Stimulated activated CD4-positive, alpha-beta T cell treated with anti-CD3 and anti-CD28 coated beads, TNF-alpha, amount 100 ng/mL, for 24 hours (primary cell): ENCODE data around the gene CILP.
A peak's percentile ranks its signal among the peaks of the same experiment; 100 is the strongest.

Experiments used
- DNase-seq, 3 experiments: peaks; one replicate each; pipeline ENCODE4 v3.0.0-alpha.2; 2020; ENCODE audit warnings: low read depth in 3 of 3

The CILP gene

DNA sequence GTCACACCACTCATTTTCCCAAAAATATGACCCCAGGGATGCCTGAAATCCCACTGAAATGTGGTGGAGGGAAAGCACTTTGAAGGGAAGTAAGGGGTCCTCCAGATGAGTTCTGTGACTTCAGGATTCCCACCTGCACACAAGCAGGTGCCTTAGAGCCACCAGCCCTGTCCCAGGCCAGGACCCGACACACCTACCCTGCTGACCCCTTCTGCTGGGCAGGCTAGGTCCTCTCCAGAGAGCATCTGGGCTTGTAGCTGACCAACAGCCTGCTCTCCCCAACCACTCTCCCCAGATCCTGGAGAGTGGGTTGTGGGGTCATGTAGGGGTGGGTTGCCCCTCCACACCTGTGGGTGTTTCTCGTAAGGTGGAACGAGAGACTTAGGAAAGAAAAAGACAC is 14.9 kb upstream of the CILP start:
- no peak for DNase-seq

DNA sequence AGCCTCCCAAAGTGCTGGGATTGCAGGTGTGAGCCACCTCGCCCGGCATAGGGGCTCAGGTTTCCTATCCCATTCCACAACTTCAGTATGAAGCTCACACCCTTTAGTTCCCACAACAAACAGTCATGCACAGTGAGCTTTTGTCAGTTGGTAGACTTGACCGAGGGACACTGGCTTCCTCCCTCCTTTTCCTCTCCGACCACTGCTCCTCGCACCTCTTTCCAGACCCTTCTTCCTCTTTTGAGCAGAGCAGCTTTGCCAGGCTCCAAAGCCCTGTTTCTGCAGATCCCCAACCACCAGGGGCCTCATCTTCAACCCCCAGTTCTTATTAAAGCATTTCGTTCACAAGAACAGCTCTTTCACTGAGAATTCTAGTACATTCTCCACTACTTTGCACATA is 12.7 kb upstream of the CILP start:
- no peak for DNase-seq

DNA sequence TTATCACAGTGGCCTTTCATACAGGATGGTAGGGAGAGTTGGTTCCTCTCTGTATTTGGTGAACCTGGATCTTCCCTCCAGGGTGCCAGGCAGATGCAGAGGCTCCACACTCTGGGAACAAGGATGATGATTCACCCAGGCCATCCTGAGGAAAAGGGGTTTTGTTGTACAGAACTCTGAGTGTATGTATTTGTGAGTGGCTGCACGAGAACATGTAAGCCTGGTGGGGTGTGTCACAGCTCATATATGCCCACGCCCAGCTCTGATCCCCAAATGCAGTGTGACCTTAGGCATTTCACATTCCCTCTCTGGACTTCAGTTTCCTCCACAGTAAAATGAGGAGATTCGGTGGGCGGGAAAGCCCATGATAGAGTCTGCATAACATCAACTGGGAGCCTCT is 11.6 kb upstream of the CILP start:
- DNase-seq: no peak

DNA sequence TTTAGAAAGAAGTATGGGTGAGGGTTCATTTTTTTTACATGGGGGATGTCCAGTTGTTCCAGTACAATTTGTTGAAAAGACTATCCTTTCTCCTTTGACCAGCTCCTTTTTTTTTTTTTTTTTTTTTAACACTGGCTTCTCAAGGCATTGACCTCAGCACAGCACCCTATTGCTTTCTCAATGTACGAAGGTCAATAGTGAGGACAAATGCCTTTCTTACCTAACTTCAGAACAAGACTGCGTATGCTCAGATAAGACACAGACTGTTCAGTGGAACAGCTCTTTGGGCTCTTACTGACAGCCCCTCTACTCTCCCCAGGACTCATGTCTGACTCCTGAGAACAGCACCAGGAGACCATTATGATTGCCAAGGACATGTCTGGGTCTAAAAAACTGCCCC is 10.4 kb upstream of the CILP start:
- no peak for DNase-seq

DNA sequence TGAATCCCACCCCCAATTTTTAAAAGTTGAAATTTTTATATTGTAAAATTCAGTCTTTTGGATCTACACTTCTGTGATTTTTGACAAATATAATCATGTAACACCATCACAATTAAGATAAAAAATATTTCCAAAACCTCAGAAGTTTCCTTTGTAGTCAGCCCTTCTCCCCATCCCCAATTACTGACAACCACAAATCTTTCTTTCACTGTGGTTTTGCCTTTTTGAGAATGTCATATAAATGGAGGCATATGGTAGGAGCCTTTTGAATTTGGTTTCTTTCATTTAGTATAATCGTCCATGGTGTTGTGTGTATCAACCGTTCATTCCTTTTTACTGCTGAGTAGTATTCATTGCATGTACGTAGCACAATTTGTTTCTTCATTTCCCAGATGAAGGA is 7.9 kb upstream of the CILP start:
- DNase-seq: no peak

DNA sequence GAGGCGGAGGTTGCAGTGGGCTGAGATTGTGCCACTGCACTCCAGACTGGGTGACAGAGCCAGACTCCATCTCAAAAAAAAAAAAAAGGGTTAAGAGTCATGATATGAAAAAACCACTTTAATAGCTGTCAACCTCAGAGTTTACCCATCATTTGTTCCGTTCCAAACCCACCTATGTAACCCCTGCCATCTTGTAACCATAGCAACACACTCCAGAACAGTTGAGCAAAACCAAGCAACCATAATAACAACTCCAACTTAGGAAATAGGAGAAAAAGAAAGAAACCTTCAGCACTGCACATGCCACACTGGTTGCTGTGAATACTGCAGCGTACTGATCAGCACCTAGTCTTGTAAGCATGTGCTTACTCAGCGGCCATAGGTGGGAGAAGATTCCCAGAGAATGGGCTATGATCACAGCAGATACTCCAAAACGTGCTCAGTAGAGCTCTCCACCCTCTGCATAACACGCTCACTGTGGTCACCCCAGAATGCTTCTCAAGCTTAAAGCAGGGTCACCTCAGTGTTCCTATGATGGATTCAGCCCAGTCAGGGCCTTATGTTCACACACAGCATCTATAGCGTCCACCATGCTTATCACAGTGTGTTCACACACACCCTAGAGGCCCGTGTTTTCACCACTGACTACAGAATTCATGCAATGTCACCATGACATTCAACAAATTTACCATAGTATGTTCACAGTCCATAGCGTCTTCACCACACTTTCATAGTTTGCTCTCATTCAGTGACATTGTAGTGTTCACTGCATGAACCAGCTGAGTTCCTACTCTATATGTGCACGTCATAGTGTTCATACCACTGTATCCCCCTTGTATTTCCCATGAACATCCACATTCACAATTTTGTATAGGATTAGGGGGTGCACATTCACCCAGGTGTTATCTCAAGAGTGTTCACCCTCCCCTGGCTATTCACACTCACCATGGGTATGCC is 6.5 kb upstream of the CILP start:
- no peak for DNase-seq

DNA sequence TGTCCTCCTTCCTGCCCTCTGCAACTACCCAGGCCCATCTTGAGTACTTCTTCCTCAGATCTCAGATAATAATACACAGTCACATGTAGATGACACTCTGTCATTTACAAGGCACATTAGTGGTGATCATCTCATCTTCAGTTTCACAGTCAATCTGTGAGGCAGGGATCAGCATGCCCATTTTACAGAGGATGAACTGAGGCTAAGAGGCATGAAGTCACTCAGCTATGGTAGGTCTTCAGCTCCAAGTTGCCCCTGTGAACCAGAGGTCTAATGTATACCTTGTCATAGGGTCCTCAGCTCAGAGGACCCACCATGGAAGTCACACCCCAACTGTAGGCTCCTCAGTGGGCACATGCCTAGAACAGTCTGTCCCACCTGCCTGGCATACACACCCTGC is 4.2 kb upstream of the CILP start:
- no peak for DNase-seq

DNA sequence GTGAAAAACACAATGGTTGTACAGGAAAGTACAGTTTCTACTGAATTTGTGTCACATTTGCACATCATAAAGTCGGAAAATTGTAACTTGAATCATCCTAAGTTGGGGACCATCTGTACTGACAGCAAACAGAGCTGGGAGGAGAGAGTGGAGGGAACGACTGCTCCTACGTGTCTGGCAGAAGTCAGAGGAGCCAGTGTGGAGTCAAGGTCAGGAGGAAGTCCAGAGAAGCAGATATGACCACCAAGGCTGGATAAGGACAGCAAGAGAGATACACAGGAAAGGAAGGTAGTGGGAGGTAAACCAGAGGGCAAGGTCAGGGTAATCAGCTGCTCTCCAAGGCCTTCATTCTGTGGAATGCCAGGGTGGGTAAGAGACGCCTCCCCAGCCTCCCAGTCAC is 2.7 kb upstream of the CILP start:
- DNase-seq: no peak

DNA sequence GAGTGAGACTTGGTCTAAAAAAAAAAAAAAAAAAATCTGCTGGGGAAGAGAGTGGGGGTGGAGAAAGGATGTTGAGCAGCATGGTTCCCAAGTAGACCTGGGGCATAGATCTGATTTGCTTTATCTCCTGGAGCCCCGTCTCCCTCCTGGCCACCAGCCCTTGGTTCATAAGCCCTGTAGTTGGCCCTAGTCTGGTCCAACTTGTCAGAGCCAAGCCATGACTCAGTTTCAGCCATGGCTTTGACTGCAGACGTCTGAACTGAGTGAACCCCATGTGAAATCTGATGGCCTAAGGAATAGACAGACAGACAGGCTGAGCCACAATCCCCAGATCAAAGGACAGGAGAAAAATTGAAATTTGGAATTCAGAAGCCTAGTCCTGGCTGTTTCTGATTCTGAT is 2.0 kb upstream of the CILP start:
- DNase-seq: no peak

DNA sequence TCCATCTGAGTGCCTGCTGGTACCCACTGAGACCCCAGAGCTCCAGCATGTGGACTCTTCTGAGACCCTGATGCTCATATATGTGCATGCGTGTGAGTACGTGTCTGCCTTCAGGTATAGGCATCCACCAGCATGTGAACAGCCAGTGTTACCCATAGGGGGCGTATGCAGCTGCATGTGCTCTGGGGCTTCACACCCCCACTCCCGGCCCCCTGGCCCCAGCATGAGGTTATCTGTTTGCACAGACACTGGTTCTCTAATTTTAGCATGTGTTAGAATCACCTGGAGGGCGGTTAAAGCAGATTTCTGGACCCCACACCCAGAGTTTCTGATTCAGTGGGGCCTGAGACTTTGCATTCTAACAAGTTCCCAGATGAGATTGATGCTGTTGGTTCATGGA is 824 bp upstream of the CILP start:
- DNase-seq: peak in 2 of 3 experiments; percentile 10 to 46

DNA sequence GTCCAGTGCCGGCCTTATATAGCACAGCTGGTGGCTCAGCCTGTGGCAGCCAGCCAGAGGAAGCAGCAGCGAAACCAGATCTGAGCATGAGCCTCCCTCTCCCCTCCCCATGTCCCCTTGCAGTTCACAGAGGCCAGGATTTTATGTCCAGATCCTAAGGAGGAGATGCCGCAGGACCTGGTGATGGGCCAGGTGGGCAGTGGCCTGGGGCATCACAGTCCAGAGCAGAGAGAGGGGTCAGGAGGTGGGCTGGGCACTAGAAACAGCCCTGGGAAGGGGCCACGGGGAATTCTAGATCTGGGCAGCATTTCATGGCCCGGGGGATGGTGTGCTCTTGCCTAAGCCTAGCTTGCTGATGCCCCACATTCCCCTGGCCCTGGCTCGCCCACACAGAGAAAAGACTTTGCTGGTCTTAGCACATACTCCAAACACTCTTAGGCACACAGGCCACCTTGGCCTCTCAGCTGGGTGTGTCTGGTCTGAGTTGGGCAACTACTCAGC is 259 bp upstream of the CILP start:
- no peak for DNase-seq

DNA sequence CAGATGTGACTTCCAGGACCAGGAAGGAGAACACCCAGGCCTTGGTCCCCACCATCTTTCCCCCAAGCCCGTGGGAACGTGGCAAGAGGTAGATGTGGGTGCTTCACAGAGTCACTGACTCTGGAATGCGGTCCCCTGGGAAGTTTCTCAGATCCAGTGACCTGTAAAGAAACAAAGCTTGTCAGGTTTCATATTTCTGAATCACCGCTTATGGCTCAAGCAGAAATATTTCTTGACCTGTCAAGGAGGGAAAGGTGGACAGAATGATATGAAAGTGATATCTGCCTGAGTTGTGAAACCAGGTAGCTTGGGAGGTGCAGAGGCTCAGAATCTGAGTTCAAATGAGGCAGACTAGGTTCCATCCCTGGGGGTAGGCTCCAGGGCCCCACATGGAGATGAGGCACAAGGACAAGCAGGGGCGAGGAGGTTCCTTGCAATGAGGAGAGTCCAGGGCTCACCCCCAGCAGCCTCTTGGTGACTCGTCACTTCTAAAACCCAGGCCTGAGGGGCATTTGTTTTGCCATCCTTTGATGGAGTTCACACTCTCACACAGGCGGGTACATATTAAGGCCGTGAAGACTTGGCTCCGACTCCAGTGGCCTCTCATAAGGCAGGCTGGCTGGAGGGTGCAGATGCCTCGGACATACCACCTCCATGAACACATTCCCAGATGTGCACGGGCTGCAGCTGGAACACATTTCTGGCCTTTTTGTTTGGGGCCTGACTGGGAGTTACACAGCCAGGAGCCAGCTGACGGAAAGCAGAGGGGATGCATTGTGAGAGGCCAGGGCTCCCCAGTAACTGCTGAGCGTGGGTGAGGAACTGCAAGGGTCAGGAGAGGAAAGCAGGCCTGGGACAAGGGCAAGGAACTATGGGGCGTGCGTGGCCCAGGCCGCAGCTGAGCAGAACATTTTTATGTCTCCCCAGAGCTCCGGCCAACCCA is 1.3 kb downstream of the CILP start:
- DNase-seq: no peak

DNA sequence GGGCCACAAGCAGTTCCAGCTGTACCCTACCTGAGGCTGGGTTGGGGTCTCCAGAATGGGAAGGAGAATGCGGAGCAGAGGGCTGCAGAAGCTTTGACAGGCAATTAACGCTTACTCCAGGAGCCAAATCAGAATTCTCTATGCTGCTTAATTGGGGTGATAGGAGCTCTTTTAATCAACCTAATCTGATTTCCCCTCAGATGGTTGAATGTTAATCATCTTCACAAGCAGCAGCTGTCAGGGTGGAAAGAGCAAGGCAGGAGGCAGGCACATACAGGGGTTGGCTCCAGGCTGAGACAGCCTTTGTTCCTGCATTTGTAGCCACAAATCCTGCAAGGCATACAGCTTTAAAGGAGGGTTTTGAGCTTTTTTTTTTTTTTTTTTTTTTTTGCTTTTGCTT is 2.6 kb downstream of the CILP start:
- DNase-seq: no peak

DNA sequence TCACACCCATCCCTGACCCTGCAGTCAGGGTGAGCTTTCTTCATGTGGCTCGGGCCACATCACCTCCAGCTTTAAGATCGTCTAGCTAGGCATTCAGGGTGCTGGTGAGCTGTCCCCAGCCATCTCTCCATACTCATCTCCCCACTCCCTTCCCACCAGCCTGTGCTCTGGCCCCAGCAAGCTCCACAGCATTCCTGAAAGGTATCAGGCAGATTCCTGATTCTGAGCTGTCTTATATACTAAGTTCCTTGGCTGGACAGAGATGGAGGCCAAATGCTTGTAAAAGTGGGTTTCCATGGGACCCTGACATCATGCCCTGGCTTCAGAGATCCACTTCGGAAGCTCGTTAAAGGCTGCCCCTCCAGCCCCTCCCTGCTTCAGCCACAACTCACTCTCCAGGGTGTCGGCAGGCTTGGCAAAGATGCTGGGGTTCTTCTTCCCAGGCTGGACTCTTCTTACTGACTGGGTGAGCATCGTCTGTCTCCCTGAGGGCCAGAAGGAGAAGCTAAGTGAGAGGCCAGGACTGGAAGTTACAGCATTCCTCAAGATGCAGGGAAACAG is 3.9 kb downstream of the CILP start:
- DNase-seq: no peak

DNA sequence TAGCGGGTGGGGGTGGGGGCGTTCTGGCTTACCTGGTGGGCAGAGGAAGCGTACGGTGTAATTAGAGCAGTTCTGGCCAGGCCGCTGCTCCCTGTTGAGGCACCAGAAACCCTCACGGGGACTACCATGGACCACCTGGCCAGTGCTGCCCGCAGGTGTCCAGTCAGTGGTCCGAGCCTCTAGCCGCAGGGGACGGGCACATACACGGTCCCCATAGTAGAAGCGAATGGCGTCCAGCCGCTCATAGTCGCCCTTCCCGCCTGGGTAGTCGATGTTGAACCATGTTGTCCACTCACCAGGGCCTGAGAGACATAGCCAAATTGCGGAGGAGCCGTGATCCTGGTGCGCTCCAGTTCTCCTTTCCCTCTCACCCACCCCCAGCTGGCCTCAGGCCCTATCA is 4.5 kb downstream of the CILP start:
- DNase-seq: no peak

DNA sequence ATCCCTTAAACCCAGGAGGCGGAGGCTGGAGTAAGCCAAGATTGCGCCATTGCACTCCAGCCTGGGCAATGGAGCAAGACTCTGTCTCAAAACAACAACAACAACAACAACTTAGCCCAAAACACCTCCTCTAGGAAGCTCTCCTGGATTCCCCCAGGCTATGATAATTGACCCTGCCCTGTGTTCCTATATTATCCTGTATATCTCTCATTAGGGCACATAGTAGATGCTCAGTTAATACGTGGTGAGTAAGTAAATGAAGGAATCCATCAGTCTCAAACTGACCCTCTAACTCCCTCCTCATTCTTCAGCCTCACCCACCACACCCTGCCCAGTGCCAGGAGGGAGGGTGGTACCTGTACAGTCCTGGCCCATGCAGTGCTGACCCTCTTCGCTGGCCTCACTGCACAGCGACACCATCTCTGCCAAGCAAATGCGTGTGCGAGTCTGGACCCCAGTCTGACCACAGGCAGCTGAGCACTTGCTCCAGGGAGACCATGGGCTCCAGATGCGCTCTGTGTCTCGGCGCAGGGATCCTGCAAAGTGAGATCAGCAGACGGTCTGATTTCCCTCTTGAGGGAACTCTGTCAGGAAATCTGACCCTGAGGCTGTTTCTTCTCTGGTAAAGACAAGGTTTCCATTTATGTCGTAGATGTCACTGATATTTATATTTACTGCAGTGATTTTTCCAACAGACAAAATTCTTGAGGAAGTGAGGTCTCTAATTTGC is 6.2 kb downstream of the CILP start:
- DNase-seq: no peak

DNA sequence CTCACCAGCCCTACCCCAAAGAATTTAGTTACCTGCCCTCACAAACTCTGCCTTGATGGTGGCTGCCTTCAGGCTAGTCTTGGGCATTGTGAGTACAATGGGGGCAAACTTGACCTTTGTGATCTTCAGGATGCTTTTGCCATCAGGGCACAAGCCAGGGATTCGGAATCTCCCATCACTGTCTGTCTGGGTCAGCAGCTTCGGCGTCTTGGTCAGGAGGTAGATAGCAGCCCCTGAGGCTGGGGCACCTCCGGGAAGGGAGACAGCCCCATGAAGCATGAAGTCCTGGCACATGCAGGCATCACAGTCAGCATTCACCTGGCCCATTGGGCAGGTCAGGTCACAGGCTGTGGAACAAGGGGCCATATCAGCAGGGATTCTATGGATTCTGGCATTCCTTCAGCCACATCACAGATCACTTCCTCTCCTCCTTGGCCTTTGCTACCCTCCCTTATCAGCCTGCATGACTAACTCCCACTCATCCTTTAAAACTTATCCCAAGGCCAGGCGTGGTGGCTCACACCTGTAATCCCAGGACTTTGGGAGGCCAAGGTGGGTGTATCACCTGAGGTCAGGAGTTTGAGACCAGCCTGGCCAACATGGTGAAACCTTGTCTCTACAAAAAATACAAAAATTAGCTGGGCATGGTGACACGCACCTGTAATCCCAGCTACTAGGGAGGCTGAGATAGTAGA is 6.9 kb downstream of the CILP start:
- no peak for DNase-seq

DNA sequence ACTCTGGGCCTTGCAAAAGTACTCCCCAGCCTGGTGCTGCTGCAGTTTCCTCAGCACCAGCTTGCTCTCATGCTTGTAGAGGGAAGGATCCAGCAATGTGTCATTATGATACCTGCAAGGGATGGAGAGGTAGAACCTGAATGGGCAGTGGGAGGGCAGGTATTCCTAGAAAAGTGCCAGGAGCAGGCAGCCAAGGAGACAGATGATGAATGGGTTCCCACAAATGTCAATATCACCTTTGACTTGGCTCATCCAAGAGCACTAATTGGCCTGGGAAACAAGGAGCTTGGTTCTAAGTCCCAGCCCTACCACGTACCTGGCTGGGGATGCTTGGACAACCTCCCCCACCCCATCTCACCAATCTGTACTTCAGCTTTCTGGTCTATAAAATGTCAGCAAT is 9.4 kb downstream of the CILP start:
- no peak for DNase-seq

DNA sequence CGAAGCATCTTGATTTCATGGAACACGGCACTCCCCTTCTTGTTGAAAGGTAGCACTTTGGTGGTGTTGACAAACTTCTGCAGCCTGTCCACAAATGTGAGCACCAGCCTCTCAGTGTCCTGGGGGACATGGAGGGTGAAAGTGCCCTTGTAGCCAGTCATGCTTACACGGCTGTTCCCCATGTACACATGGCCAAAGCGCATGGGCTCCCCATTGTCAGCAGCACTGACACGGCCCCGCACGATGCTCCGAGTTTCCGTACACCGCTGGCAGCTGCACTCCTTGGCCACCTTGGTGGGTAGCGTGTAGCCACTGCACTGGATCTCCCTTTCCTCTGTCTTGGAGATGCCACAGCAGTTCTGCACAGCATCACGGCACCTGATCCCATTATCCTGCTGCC is 12.7 kb downstream of the CILP start:
- DNase-seq: no peak

DNA sequence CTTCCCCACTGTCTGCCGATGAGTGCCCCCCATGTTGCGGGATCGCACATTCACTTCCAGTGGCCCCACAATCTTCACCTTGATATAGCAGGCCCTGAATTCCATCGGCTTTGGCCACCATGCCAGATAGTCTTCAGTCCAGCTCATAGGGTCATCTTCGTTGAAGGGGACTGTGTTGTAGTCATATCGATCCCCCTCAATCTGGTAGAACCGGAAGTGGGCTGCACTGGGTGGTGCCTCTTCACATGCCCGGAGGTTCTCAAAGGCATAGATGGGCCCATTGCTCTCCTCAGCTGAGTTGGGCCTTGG is 14.0 kb downstream of the CILP start:
- DNase-seq: no peak

DNA sequence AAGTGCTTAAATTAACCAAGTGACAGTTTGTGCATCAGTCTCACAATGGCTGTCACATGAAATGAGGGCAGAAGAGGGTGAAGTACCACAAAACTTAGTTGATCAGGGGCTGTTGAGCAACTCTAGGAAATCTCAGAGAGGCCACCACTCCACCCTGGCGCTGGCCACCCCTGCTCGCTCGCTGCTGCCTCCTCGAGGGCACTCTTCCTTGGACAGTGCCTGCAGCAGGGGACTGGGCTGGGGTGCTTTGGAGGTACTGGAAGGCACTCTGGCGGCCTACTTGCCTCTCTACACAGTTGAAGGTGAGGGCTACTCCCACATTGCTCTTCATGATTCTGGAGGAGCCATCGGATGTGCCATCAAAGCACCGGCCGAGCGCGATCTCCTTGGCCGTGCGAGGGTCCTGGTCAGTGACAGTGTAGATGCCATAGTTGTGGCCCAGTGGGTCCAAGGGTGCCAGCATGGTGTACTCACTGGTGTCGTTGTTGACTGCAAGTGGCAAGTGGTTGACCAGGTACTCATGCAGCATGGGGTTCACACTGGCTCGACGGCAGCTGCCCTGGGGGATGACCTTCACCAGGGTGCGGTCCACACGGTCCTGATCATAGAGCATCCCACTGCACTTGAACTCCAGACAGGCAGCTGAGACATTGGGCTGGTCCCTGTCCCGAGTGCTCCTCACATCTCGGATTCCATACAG is 14.5 kb downstream of the CILP start:
- no peak for DNase-seq
